Measurements from ENCODE around the gene MYL9.

Gene MYL9

DNA sequence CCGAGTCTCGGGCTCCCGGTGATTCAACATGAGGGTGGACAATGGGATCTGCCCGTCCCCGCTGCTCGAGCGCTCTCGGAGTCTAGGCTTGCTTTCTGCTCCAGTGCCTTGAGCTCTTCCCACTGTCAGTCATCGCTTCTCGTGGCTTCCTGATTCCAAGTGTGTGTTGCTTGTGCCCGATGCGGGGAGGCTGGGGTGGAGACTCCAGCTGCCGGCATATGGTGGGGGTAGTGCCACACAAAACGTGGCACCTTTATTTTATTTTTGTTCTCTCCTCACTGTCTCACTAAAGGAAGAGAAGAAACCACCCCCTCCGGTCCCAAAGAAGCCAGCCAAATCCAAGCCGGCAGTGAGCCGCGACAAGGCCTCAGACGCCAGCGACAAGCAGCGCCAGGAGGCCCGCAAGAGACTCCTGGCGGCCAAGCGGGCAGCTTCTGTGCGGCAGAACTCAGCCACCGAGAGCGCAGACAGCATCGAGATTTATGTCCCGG lies 14.8 kb upstream of the MYL9 start:
- no peak for DNase-seq

GRCh38 chr20:36527331-36528125 lies 13.8 kb upstream of the MYL9 start:
- no peak for DNase-seq

DNA sequence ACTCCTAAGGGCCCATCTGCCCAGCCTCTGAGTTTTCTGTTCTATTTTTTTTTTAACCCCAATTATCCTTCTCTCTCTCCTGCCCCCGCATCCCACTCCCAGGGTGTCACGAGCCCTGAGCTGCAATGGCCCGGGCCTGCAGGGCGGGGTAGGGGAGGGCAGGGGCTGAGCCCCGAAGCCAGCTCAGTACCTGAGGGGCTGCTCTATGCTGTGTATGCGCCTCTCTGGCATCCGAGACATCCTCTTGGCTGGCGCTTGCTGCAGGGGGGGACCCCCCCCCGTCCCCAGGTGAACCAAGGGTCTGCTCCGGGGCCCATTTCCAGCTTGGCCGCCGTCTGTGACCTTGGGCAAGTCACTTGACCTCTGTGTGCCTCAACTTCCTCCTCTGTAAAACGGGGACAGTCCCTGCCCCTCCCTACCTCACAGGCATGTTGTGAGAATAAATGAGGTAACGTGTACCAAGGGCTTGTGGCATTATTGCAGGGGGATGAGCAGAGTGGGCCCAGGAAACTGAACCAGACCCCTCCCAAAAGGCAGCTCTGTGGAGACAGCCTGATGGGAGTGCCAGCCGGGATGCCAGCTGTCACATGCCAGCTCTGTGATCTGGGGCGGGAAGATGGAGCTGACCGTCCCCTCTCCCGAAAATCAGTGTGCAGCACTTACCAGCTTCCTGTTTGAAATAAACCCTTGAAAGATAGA lies 13.0 kb upstream of the MYL9 start:
- DNase-seq = no peak

DNA sequence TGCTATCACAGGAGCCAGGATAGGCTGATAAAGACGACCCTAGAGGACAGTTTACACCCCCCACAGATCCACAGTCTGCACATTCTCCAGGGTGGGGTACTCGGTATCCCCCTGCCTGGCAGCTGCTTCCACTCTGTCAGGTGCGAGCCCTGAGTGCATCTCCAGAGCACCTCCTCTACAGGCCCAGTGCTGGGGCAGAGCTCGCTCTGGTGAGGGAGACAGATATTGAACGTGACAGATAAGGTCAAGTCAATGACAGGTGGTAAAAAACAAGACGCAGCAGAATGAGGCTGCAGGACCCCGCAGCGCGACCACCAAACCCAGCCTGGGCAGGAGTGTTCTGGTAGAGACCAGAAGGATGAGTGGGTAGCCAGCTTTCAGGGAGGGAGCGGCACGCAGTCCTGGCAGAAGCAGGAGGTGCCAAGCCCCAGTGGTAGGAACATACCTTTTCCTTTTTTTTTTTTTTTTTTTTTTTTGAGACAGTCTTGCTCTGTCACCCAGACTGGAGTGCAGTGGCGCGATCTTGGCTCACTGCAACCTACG lies 12.4 kb upstream of the MYL9 start:
- no peak for DNase-seq

DNA sequence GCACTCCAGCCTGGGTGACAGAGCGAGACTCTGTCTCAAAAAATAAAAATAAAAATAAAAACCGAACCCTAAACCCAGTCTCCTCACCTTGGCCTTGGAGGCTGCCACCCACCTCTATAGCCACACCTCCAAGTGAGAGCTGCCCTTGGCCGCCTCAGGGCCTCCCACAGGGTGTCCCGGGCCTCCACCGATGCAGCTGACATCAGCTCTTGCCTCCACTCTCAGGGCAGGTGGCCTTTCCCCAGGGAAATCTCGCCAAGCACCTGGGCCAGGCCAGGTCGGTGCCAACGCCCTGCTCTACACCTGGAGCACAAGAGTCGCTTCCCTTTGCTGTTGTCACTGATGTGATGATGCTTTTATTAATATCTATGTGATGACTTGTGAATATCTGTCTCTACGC lies 8.9 kb upstream of the MYL9 start:
- DNase-seq = no peak

GRCh38 chr20:36532822-36533221 lies 8.5 kb upstream of the MYL9 start:
- DNase-seq = no peak

DNA sequence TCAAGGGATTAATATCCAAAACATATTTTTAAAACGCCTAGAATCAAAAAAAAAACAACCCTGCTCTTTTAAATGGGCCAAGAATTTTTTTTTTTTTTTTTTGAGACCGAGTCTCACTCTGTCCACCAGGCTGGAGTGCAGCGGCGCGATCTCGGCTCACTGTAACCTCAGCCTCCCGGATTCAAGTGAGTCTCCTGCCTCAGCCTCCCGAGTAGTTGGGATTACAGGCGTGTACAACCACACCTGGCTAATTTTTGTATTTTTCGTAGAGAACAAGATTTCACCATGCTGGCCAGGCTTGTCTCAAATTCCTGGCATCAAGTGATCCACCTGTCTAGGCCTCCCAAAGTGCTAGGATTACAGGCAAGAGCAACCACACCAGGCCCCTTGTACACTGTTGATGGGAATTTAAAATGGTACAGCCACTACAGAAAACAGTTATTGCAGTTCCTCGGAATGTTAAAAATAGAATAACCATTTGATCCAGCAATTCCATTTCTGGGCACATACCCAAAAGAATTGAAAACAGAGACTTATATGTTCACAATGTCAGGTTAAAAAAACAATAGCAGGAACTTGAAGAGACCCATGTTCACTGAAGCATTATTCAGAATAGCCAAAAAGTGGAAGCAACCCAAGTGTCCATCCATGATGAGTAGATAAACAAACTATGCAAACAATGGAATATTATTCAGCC lies 3.1 kb upstream of the MYL9 start:
- DNase-seq = no peak

DNA sequence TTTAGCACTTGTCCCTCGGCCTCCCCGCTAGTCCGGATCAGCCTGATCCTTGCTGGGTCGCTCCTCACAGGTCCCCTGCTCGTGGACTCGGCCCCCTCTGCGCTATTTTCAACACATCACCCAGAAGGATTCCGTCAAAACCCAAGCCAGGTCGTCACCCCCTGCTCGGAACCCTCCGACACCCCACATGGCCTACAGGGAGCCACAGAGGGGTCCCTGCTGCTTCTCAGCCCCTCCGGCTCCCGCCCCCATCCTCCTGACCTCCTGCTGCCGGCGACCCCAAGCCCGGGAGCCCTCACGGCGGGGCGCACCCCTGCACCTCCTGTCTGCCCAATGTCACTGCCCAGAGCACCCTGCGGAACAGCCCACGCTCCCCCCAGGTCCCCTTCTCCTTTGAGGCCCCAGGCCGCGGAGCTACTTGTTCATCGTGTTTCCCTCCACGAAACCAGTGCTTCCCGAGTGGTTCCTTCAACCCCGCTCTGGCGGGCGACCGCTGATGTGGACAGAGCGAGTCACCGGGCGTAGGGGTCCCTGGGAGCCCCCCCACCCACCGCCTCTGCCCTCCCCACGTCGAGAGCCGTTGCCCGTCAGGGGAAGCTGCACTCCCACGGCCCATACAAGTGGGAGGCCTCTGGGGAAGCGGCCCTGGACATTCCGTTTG lies 638 bp upstream of the MYL9 start:
- DNase-seq = no peak

- no peak for DNase-seq
Observed at GRCh38 chr20:36541768-36542488, 609 bp downstream of the MYL9 start.

DNA sequence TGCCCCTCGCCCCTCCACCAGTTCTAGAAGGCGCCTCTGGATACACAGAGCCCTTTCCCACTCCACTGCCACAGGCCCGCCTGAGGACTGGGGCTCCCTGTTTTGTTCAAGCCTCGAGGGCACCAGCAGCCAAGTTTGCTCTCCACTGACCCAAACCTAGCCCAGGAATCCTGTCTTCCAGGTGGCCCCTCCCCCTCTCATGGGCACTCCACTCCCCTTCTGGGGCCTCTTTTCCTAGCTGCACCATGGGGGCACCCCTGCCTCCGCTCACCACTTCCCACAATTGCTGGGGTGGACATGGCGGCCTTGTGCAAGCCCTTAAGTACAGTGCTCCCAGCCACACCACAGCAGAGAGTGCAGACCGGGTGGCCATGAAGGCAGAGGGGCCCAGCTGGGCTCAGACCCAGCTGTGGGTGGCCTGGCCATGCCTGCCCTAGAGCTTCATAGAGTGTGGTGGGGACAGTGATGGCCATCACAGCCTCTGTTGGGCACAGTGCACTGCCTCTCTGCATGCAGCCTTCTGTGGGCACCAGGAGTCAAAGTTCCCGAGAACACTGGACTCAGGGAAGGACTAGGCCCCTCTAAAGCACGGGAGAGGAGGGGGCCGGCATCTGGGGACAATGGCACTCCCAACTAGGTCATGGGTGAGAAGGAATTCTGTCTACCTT lies 1.3 kb downstream of the MYL9 start:
- DNase-seq = no peak

DNA sequence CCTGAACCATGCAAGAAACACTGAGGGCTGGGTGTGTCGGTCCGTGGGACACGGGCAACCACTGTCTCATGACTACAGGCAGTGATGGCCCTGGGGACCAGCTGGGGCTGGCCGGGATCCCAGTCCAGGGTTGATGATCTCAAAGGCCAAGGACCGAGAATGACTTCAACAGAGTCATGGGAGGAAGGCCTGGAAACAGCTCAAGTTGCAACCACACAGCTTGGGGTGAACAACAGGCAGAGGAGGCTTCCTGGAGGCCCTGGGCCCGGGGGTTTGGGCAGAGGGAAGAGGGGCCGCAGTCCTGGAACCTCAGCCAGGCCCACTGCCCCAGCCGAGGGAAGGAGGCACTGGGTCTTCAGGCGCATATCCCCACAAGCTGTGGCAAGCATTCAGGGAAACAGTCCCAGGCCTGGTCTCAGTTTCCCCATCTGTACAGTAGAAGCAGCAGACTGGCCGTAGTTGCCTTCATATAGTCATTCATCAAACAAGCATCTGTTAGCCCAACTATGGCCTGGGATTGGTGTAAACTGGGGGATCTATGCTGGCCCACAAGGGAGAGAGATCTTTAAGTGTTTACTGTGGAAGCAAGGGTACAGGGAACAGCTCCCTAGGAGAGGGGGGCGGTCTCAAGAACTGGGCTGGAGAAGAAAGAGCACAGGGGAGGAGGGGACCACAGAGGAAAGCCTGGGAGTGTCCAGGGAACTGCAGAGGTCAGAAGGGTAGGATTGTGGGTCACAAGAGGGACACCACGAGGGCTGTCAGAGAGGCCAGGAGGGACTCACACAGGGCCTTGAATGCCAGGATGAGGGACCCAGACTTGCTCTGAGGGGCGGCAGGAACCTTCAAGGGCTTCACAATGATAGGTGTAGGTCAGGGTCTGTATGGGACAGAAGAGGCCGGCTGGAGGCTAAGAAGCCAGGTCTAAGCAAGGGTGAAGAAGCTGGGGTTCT lies 2.1 kb downstream of the MYL9 start:
- no peak for DNase-seq

- DNase-seq = no peak
Observed at GRCh38 chr20:36544134-36545018, 3.1 kb downstream of the MYL9 start.

DNA sequence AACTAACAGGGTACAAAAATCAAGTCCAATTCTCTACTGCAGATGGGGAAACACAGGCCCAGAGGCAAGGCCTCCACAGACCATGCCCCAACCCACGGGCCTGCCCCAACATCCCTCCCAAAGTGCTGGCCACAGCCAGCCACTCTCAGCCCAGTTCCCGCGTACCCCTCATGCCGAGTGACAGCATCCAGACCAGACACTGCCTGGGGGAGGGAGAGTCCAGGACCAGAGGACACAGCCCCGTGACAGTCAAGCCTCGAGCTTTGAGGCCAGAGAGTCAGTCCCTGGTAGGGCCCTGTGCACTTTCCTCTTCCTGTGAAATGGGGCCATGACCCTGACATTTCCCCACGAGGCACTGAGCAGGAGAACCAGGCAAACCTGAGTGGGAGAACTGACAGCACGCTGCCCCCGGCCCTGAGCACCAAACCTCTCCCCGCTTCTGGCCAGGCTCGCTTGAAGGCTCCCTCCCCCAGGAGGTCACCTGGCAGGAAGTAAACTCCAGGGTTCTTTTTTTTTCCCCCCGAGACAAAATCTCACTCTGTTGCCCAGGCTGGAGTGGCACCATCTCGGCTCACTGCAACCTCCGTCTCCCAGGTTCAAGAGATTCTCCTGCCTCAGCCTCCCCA lies 4.9 kb downstream of the MYL9 start:
- no peak for DNase-seq

DNA sequence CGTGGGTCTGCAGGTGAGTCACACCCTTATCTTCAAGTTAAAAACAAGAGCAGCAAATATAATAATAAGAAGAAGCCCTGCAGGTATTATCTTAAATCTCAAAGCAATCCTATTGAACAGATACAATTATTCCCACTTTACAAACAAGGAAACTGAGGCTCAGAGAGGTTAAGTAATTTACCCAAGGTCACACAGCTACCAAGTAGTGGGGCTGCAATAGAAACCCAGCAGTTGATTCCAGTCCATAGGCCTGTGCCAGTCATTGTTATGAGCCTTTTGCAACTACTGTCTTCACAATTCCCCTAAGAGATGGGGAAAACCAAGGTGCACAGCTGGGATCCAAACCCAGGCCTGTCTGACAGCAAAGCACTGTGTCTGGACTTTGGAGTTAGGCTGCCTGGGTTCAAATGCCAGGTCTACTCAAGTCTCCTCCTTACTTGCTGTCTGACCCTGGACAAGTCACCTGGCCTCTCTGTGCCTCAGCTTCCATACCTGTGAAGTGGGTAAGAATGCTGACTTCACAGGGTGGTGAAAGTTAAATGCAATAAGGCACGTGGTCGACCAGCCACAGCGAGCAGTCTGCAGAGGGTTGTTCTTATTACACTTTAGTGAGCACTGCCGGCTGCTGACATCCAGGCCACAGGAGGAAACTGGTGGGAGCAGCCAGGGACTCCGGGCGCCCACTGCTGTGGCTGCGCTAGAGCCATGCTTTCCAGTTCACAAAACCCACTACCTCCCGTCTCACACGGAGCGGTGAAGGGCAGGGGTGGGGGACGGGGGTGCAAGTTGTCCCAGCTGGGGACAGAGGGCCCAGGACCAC lies 6.1 kb downstream of the MYL9 start:
- DNase-seq = no peak

DNA sequence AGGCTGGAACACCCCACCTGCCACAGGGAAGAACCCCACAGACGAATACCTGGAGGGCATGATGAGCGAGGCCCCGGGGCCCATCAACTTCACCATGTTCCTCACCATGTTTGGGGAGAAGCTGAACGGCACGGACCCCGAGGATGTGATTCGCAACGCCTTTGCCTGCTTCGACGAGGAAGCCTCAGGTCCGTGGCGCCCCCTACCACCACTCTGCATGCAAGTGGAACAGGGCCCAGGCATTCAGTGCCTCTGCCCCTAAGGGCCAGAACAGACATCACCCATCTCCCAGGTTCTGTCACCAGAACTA lies 6.6 kb downstream of the MYL9 start:
- DNase-seq = no peak

- DNase-seq = no peak
Observed at GRCh38 chr20:36548704-36549627, 7.6 kb downstream of the MYL9 start.

DNA sequence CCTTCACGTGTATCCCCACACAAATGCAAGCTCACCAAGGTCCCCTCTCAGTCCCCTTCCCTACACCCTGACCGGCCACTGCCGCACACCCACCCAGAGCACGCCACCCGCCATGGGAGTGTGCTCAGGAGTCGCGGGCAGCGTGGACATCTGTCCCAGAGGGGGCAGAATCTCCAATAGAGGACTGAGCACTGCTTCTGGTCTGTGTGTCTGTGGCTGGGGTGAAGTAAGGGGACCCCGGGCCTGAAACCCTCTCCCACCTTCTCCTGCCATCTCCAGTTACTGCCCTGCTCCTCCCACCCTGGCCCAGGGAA lies 8.3 kb downstream of the MYL9 start:
- no peak for DNase-seq

All from NCI-H748 treated with DMSO at 0.1 percent for 48 hours (cell line).